Cortex of kidney (tissue), 1 donor: Measurements from ENCODE around the gene AGBL1.
"Not testable (repeated sequence)": the region's sequence is repeated elsewhere in the genome, so short reads cannot be mapped to it uniquely, and the experiment has no call there.

Experiments
- DNase-seq: peaks from one replicate; lab custom pipeline; 2025; lab: John Stamatoyannopoulos, UW

The AGBL1 gene

DNA sequence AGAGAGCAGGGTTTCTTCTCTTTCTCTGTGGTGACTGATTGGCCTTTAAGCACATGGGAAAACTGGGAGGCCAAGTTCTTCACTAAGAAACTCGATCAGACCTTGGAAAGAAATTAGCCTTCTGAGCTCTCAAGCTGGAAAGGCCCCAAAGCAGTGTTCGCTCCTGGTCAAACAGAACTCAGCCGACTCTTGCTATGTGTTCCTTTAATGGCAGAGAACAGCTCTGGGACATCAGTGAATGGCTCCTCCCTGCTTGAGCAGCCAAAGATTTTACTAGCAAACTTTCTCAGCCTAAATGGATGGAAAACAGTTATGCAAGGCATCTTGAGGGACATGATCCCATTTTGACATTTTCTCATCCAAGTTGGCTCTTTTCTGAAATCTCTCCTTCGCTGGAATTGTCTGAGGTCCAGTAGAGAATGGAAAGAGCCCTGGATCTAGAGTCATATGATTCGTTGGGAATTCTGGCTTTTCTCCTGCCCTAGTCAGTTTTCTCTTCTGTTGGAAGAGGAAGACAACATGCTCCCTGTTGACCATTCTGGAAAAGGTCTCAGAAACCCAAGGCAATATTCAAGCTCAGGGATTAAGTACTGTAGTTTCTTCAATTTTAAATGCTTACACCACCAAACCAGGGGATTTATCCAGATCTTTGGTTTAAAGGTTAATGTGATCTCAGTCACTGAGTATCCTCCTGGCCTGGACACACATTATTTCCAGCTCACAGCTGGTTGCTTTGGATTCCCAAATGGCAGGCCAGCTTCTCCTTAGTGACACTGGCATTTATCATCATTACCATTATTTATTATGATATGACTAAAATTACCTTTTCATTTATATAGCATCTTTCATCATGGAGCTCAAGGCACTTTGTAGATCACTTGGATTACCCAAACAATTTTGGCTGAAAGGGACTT lies 319.6 kb downstream of the AGBL1 start:
- DNase-seq, result no peak

DNA sequence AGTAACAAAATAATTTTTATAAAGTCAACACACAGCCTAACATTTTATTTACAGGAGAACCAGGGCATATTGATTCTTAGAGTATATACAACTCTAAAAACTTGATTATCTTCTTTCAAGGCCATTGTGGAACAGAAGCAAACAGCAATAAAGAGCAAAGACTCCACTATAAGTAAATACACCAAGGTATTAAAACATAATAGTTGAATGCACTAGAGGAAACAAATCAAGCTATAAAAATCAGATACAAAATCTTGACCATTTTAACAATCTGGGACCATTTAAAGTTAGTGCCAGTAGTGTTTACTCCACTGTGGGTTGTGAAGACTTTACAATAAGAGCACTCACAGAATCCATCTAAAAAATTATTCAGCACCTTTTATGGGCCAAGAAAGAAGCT lies 323.6 kb downstream of the AGBL1 start:
- DNase-seq, result no peak

DNA sequence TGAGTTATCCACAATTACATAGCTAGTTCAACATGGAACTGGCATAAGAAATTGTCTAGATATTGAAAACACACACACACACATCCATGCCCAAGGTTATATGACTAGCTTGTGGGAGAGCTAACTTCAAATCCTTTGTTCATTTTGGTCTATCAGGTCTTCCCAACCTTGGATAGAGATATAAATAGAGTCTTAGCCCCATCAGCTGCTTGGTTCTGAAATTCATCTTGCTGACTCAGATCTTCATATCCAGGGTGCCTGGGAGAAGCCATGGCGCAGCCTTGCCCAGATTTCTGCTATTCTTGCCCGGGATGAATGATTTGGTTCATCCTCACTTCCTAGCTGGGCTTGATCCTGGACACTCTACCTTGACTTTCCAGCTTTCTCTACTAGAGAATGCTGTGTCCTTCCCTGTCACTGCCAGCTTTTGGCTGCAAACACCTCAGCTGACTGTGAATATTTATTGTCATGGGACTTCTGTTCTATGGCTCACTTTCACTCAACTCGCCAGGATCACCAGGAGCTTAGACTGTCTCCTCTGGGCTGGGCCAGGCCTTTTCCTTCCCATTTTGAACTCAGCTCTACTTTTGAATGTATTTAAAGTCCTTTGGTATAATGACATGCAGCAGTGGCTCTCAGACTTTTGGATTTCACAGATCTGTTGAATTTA lies 324.4 kb downstream of the AGBL1 start:
- DNase-seq, result no peak

DNA sequence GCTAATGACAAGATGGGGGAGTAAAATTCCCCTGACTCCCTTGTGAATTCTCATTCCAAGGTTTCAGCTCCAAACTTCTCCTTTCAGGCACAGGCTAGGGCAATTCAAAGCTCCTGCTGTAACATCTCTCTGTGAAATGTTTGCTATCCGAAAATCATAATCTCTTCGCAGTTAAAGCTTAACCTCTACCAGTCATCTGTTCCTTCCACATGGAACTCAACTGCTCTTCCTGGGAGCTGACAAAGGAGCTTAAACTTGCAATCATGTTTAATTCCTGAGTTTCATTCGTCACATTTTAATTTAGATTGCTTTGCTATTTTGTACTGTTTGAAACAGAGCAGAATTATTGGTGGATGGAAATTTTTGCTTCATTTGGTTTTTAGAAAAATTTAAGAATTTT lies 328.6 kb downstream of the AGBL1 start:
- no peak for DNase-seq

DNA sequence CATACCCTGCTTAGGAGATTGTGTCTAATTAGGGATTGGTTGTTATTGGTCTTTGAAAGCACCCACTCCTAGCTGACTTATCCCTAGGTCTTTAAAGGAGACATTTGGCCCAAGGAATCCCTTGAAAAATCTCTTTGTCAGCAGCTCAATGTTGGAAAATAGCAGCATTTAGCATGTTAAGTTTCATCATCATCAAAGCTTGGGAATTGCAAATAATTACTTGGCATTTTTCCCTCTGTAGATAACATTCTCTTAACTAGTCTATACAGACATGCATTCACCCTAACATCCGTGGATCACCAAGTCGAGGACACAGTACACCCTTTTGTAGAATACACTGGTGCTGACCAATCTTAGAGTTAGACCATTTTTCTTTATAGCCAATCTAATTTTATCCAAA lies 332.2 kb downstream of the AGBL1 start:
- DNase-seq, result no peak

DNA sequence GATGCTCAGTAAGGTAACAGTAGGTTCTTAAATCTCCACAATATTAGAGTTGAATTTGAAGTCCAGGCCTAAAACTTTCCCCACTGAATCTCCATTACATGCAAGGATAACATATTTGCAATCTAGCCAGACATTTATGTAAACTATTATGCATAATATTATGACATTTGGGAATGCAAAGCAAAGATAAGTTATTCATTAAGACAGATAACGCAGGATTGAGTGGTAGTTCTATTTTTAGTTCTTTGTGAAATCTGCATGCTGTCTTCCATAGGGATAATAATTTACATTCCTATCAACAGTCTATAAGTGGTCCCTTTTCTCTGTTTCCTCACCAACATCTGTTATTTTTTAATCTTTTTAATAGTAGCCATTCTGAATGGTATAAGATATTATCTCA lies 333.5 kb downstream of the AGBL1 start:
- no peak for DNase-seq

DNA sequence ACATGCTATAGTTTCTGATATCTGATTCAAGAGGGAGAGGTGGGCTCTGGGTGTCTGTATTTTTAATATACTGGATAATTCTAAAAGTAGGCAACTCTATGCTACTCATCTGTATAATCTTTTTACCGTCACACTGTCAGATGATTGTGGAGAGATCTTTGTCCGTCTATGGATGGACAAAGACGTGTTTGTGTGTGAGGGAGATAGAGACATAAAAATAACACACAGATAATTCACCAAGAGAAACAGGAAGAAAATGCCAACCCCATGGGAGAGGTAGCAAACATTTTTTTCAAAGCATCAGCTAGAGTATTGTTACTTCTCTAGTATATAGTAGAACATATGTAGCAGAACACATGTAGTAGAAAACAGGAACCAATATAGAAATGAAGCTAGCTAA lies 346.1 kb downstream of the AGBL1 start:
- DNase-seq, result no peak

DNA sequence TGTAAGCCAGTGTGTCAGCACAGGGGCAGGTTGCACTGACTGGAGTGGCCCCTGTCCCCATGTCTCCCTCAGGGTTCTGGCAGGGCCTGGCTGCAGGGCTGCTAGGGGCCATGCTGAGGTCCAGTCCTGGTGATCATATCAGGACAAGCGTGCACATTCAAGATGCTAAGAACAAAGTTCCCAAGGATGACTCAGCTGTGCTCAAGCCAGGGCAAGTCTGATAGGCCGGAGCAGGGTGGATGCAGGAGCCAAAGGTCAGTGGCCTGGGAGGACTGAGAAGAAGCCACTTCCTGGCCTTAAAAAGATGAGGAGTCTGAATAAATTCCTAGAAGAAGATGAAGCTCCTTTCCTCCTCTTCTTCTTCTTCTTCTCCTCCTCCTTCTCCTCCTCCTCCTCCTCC lies 353.2 kb downstream of the AGBL1 start:
- no peak for DNase-seq

DNA sequence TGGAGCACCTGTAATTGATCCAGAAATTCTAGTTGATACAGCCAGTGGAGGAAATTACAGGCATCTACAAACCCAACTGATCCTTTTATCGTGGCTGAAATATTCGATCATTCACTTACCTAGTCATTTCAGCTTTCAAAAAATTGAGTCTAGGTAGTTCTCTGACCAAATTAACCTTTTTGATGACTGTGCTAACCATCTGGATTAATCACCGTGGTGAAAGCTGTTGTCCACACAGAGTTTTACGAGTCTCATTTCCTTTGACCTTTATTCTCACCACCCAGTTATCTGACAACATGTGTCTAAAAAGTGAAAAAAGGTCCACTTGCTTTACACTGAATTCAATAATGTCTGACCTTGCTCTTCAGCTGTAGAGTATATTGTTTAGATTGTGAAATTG lies 354.3 kb downstream of the AGBL1 start:
- DNase-seq, result no peak

DNA sequence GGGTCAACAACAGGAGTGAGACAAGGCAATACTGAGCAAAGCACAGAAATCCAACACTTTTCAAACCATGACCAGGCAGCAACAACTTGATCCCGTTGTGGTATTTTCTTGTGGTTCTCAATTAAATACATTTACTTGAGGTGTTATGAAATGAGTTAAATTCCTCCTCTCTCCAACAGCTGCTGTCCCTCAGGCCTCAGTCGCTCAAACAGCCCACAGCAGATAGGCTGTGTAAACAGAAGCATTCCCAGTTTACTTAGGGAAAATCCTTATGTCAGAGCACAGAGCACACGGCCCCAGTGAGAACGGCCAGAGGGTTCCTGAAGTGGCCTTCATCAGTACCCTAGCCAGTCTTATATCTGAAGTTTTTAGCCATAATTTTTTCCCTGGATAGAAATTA lies 359.9 kb downstream of the AGBL1 start:
- no peak for DNase-seq

DNA sequence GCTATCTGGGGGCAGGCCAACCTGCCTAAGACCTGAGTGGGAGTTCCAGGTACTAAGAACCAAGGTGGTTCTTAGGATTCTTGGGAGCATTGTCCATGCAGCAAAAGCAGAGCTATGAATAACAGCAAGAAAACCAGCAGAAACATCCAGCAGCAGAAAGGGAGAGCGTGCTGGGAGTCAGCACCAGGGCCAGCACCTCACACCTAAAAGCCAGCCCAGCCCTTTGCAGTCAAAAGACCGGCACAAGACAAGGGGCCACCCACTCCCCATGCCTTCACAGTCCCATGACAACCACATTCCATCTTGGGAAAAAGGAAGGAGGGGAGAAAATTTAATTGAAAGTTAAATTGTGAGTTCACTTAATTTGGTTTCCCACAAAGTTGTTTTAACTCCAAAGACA lies 364.9 kb downstream of the AGBL1 start:
- no peak for DNase-seq

DNA sequence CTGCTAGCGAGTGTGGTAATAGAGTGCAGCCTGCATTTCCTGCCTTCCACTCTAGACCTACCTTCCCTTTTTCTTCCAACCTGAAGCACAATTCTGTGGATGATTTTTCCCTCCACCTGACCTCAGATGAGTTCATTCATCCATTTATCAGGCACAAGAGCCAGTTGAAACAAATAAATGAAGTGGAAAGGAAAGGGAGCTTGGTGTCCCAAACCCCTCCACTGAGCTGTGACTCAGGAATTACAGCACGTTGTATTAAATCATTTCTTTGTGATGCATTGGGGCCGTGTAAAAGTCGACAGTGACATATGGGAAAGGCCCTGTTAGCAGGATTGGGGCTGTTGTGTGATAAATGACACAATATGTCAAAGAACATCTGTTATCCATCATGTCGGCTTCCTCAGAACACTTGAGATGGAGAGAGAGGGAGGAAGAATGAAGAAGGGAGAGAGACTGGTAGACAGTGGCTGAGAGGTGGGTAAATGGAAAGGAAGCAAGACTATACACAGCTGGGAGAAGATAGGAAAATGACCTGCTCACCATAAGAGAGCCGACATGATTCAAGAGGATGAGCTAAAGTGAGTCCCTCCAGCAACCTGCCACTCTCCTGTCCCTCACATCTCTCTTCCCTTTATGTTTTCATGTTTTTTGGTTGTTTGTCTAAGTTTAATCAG lies 366.0 kb downstream of the AGBL1 start:
- DNase-seq, result no peak

DNA sequence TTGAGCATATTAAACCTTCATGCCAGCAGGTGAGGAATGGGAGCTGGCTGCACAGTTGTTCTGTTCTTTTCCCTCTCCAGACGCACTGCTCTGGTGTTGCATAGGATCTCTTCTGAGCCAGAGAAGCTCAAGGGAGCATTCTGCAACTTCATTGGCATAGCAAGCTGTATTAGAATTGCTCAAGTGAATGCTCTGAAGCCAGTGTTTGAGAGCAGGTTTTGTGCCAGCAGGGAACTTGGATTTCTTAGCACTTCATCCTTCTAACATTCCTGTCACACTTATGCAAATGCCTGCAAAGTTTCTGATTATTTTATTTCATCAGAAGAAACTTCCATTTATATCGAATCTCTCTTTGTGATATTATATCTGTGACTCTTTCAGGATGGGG lies 366.6 kb downstream of the AGBL1 start:
- no peak for DNase-seq

DNA sequence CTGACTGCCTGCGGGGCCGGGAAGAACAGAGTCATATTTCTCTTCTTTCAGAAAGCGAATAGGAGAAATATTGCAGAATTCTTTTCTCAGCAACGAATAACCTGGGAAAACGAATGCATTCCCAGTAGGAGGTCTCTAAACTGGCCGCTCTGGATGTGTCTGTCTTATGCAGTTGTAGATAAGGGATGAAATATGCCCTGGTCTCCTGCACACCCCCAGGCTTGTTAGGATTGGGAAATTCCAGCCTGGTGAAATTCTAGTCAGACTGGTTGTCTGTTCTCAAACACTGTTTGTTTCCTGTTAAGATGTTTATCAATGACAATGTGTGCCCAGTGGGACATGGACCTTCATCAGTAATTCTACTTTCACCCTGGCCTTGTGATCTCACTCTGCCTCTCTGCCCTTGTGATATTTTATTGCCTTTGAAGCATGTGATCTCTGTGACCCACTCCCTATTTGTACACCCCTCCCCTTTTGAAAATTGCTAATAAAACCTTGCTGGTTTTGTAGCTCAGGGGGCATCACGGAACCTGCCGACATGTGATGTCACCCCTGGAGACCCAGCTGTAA lies 385.9 kb downstream of the AGBL1 start:
- not testable (repeated sequence) for DNase-seq

DNA sequence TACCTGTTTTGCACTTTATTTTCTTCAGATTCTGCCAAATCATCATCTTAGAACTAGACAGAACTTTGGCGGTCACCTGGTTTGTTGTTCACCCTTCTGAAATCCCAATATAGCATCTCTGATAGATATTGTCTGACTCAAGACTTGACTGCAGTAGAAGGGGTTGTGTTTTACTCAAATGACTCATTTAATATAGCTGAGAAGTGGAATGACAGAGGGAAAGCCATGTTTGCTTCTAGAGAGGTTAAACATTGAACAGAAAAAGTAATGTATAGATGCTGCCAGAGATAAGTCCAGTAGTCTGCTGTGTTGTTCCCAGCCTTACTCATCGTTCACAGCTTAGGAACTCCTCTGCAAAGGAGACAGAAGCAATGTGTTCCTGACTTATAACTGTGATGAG lies 402.0 kb downstream of the AGBL1 start:
- no peak for DNase-seq

DNA sequence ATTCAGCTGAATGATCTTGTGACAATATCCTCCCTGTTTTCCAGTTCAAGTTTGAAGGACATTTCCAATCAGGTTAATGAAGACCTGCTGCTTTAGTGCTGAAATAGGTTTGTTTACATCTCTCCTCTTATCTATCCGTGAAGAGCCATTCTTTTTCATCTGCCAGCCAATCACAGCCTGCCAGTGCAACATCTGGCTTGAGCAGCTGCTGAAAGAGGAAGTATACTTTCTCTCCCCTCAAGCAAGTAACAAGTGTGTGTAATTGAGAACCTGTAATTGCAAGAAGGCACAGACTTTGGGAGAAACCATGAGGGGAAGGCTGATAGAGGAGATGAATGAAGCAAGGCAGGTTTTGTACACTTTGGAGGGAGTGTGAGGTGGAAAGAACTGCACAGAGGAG lies 404.3 kb downstream of the AGBL1 start:
- no peak for DNase-seq

DNA sequence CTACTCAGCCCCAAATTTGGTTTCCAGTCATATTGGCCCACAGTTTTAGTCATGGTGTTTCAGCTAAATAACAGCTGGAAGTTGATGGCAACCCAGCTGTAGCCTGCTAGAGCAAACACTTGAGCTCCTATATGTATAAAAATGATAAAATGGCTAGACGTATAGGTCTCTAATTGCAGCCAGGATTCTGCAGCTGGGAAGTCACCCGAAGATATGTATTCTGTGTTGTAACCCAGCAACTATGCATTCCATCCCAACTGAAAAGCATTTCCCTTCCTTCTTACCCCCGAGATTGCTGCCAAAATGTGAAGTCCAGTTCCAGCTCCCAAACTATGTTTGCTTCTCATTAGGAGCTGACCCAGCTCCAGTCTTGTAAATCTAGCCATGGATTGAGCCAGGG lies 408.4 kb downstream of the AGBL1 start:
- no peak for DNase-seq

DNA sequence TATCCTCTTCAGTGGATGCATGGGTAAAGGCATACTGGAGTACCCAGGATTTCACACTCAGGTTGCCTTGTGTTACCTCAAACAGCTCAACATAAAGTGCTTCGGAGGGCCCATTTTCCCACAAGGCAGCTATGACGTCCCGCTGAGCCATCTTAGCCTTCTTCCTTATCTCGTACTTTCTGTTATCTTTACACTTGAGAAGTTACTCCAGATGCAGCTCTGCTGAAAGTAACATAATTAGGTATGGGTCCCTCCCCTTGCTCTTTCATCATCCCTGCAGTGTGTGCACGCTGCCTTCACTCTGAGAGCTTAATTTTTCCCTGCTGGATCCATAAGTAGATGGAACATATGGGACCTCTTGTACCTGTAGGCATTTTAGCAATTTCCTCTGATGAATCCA lies 410.3 kb downstream of the AGBL1 start:
- no peak for DNase-seq

DNA sequence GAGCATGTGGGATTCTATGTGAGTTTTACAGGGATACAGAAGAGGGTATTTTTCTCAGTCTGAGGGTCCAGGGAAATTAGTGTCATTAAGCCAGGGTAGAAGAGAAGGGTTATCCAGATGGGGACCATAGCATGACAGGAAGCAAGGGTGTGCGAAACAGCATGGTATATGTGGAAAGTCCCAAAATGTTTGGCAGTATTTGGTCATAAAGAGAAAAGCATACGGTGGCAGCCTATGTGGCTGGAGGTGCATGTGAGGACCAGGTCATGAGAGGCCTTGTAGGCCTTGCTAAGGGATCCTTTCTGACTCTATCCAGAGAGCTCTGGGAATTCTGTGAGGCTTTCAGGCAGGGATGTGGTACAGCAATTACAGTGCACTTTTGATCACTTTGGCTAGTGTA lies 411.4 kb downstream of the AGBL1 start:
- DNase-seq, result no peak

DNA sequence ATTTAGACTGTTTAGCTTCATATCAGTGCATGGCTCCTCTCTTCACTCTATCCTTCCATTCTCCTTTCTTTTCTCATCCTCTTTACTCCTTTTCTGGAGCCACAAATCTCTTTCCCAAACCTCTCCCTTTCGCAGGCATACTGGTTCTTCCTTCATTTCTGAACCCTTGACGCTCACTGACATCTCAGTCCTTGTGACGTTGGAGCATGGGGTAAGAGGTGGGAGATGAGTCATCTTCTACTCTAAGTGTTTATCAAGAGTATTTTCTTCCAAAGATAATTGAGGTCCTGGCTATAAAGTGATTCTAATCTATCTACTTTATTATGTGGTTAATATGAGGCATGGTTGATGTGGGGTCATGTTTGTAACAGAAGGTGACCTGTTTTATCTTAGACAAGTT lies 414.2 kb downstream of the AGBL1 start:
- DNase-seq, result no peak

DNA sequence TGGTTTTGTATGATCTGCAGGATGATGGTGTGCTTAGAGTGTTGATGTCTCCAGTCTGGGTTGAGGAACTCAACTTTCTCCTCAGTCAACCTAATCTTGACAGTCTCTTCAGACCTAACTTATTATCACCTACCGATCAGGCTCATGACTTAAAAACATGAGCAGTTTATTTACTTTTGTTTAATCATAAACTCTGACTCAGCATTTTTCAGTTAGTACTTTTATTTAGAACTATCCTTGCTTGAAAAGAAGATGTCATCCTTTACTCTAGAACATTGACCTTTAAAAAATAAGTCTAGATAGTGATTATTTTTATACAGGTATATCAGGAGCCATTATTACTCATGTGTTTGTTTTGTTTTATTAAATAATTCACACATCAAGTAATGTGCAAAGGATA lies 414.8 kb downstream of the AGBL1 start:
- DNase-seq, result no peak

DNA sequence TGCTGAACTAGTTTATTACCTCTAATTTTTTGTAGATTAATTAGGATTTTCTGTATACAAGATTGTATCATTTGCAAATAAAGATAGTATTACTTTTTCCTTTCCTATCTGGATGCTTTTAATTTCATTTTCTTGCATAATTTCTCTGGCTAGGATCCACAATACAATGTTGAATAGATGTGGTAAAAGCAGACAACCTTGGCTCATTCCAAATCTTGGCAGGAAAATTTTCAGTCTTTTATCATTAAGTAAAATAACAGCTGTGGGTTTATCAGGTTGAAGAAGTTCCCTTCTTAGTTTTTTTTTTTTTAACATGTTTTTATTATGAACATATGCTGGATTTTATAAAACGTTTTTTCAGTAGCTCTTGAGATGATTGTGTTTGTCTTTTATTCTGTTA lies 422.6 kb downstream of the AGBL1 start:
- no peak for DNase-seq

DNA sequence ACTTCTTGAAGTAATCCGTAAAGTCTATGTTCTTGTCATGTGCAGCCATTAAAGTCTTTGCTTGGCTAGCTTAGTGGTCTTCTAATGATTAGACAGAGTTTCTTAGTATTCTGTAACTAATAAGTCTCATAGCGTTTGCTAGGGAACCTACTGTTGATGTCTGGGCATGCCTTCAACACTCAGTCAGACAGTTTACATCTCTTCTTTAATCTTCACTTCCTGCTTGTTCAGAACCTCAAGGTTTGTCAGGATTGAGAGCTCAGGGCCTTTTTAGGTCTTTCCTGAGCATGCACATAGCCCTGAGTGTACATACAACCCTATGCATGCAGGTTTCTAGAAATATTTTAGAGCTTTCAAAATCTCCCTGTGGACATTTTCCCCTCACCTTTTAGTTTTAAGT lies 426.3 kb downstream of the AGBL1 start:
- DNase-seq, result no peak
